Measurements from ENCODE around the gene MRPL37. TPM values are rescaled to one million over a fixed set of nuclear protein-coding genes. Genes with fewer than 3 reads are reported as not detected.

The MRPL37 gene
- polyA plus RNA-seq, 1 of the 3 experiments (the other 2 are of a cell fraction), result 11.3 TPM

DNA sequence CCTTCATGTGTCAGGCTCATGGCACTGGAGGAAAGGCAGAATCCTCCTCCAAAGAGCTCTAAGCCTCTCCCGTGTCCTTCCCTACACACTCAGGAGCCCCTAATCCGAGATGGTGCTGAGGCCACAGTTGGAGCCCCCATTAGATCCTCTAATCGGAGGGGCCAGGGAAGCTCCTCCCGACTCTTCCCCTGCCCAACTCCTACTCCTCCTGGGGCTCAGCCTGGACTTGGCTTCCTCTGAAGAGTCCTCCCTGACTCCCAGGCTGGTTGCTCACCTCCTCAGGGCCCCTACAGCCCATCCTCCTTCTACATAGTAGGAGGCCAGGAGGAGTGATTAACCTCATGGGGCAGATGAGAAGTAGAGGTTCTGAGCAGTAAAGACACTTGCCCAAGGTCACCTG is 25.9 kb upstream of the MRPL37 start:
- no peaks in the 10 kb centered on the region; a peak in 1 of 4 replicates for H3K4me1 ChIP-seq (ENCODE audit: control insufficient read depth in 1 of 2, insufficient read depth in 2 of 2, low read depth in 1 of 2, low read length in 1 of 2)
- no peaks in the 10 kb centered on the region for H3K36me3 ChIP-seq (replicated peaks in 1 of 2; ENCODE audit: control insufficient read depth in 1 of 2, insufficient read depth in 2 of 2, low read length in 1 of 2)
- H3K4me3 ChIP-seq (ENCODE audit: low read depth in 2 of 2, low read length in 1 of 2), result no peak overlapping the region
- DNase-seq, result no peak
- TF ChIP-seq SMC3 (IDR thresholded peaks at IDR 0.05; ENCODE audit: low read depth, low read length) (no peak), ELF1 (IDR thresholded peaks at IDR 0.05) (no peak), TCF12 (IDR thresholded peaks at IDR 0.05) (no peak), RFX5 (IDR thresholded peaks at IDR 0.05; ENCODE audit: low read length) (no peak), RXRA (IDR thresholded peaks at IDR 0.05; ENCODE audit: borderline replicate concordance, low read depth) (no peak), EZH2phosphoT487 (IDR thresholded peaks at IDR 0.05; ENCODE audit: borderline replicate concordance, low read depth) (no peak), MXI1 (IDR thresholded peaks at IDR 0.05; ENCODE audit: low read depth, low read length) (no peak), RCOR1 (IDR thresholded peaks at IDR 0.05; ENCODE audit: low read length) (no peak), FOXM1 (IDR thresholded peaks at IDR 0.05; ENCODE audit: low read depth) (no peak), FOXJ3 (CRISPR knock-in tag; IDR thresholded peaks at IDR 0.05) (no peak), GABPA (IDR thresholded peaks at IDR 0.05; ENCODE audit: low read depth) (no peak)
- TF ChIP-seq, protein P1, sequence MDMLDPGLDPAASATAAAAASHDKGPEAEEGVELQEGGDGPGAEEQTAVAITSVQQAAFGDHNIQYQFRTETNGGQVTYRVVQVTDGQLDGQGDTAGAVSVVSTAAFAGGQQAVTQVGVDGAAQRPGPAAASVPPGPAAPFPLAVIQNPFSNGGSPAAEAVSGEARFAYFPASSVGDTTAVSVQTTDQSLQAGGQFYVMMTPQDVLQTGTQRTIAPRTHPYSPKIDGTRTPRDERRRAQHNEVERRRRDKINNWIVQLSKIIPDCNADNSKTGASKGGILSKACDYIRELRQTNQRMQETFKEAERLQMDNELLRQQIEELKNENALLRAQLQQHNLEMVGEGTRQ (IDR thresholded peaks at IDR 0.05; ENCODE audit: borderline replicate concordance, low read depth, low read length), result no peak
- TF ChIP-seq, protein P2, sequence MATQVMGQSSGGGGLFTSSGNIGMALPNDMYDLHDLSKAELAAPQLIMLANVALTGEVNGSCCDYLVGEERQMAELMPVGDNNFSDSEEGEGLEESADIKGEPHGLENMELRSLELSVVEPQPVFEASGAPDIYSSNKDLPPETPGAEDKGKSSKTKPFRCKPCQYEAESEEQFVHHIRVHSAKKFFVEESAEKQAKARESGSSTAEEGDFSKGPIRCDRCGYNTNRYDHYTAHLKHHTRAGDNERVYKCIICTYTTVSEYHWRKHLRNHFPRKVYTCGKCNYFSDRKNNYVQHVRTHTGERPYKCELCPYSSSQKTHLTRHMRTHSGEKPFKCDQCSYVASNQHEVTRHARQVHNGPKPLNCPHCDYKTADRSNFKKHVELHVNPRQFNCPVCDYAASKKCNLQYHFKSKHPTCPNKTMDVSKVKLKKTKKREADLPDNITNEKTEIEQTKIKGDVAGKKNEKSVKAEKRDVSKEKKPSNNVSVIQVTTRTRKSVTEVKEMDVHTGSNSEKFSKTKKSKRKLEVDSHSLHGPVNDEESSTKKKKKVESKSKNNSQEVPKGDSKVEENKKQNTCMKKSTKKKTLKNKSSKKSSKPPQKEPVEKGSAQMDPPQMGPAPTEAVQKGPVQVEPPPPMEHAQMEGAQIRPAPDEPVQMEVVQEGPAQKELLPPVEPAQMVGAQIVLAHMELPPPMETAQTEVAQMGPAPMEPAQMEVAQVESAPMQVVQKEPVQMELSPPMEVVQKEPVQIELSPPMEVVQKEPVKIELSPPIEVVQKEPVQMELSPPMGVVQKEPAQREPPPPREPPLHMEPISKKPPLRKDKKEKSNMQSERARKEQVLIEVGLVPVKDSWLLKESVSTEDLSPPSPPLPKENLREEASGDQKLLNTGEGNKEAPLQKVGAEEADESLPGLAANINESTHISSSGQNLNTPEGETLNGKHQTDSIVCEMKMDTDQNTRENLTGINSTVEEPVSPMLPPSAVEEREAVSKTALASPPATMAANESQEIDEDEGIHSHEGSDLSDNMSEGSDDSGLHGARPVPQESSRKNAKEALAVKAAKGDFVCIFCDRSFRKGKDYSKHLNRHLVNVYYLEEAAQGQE (IDR thresholded peaks at IDR 0.05; ENCODE audit: low read depth, low read length), result no peak
- H3K9ac ChIP-seq, result no peak overlapping the region
- H2AFZ ChIP-seq (ENCODE audit: low read depth), result no peak overlapping the region
- 100% methylated on average over 1 of the region's 4 CpGs for WGBS (ENCODE audit: low lambda C conversion rate)
- no peaks in the 10 kb centered on the region for H3F3A ChIP-seq (replicated peaks; ENCODE audit: insufficient read depth)
- CTCF ChIA-PET, result interaction anchor here (0.9 to 1.4 kb wide), 3 partner anchors 53 to 315 kb away, joined by 3 to 6 read pairs (median 3); no protein-coding TSS in a partner anchor
- H3K27me3 ChIP-seq (ENCODE audit: insufficient read depth), result no peaks in the 10 kb centered on the region
- POLR2A ChIA-PET, result no interaction called here
- no peak overlapping the region for H3K27ac ChIP-seq (ENCODE audit: low read depth in 2 of 2, low read length in 1 of 2)
- H3K79me2 ChIP-seq (ENCODE audit: insufficient read depth), result no peaks in the 10 kb centered on the region
- H4K20me1 ChIP-seq (ENCODE audit: insufficient read depth), result no peaks in the 10 kb centered on the region
- H3K4me2 ChIP-seq, result no peak overlapping the region
- H3K9me3 ChIP-seq, result no peaks in the 10 kb centered on the region
- no peaks in the 10 kb centered on the region for H3K9me2 ChIP-seq

GRCh38 chr1:54176621-54177327 is 23.2 kb upstream of the MRPL37 start:
- Histone ChIP-seq H2AFZ (ENCODE audit: low read depth) (no peak overlapping the region), H3F3A (replicated peaks; ENCODE audit: insufficient read depth) (no peaks in the 10 kb centered on the region), H3K9ac (no peak overlapping the region), H3K9me3 (no peaks in the 10 kb centered on the region), H3K4me3 (ENCODE audit: low read depth in 2 of 2, low read length in 1 of 2) (no peak overlapping the region), H4K20me1 (ENCODE audit: insufficient read depth) (no peaks in the 10 kb centered on the region), H3K79me2 (ENCODE audit: insufficient read depth) (no peaks in the 10 kb centered on the region), H3K4me2 (no peak overlapping the region), H3K27me3 (ENCODE audit: insufficient read depth) (no peaks in the 10 kb centered on the region), H3K36me3 (replicated peaks in 1 of 2; ENCODE audit: control insufficient read depth in 1 of 2, insufficient read depth in 2 of 2, low read length in 1 of 2) (no peaks in the 10 kb centered on the region), H3K4me1 (ENCODE audit: control insufficient read depth in 1 of 2, insufficient read depth in 2 of 2, low read depth in 1 of 2, low read length in 1 of 2) (no peaks in the 10 kb centered on the region; a peak in 1 of 4 replicates), H3K9me2 (no peaks in the 10 kb centered on the region), H3K27ac (ENCODE audit: low read depth in 2 of 2, low read length in 1 of 2) (no peak overlapping the region)
- ChIA-PET CTCF (interaction anchor here (0.6 kb wide), 1 partner anchor 11 kb away, joined by 3 read pairs; no protein-coding TSS in a partner anchor), POLR2A (no interaction called here)
- WGBS (ENCODE audit: low lambda C conversion rate), result 87% methylated on average over 6 of the region's 6 CpGs
- DNase-seq, result no peak
- TF ChIP-seq JUND (IDR thresholded peaks at IDR 0.05) (no peak), NFIC (IDR thresholded peaks at IDR 0.05; ENCODE audit: borderline replicate concordance) (no peak), GATA2 (CRISPR knock-in tag; IDR thresholded peaks at IDR 0.05) (no peak), EP300 (IDR thresholded peaks at IDR 0.05; ENCODE audit: borderline replicate concordance in 1 of 2, low read depth in 1 of 2, low read length in 1 of 2) (no peak), NRF1 (IDR thresholded peaks at IDR 0.05; ENCODE audit: low read depth, low read length) (no peak), CHD2 (IDR thresholded peaks at IDR 0.05; ENCODE audit: low read length, partially characterized antibody) (no peak), ELF1 (IDR thresholded peaks at IDR 0.05) (no peak), MEF2A (IDR thresholded peaks at IDR 0.05; ENCODE audit: borderline replicate concordance, low read depth) (no peak), CTCF (IDR thresholded peaks at IDR 0.05) (no peak), TEAD4 (IDR thresholded peaks at IDR 0.05; ENCODE audit: borderline replicate concordance, insufficient read depth) (no peak), RAD21 (IDR thresholded peaks at IDR 0.05; ENCODE audit: low read length) (no peak), FOXM1 (IDR thresholded peaks at IDR 0.05; ENCODE audit: low read depth) (no peak), RFX5 (IDR thresholded peaks at IDR 0.05; ENCODE audit: low read length) (no peak), TAF1 (IDR thresholded peaks at IDR 0.05; ENCODE audit: borderline replicate concordance, low read depth, low read length) (no peak)

Measured in SK-N-SH (cell line).